CD4-positive, alpha-beta memory T cell (primary cell): ENCODE data around the gene PAFAH1B1. TPM values are rescaled to one million over a fixed set of nuclear protein-coding genes. Genes with fewer than 3 reads are reported as not detected.

Experiments
- CTCF ChIA-PET: fragments of 350-600 bp; sonication (Branson Sonifier 250); formaldehyde crosslinking; loops from one replicate; lab custom pipeline; 2021; ENCODE audit warnings: inconsistent platforms; ENCODE audit not compliant: partially characterized antibody; lab: Charles Lee
- POLR2A ChIA-PET: fragments of 350-600 bp; sonication (Branson Sonifier 250); formaldehyde crosslinking; loops from one replicate; lab custom pipeline; 2021; ENCODE audit not compliant: partially characterized antibody; lab: Charles Lee
- DNase-seq, 5 donors: peaks; one replicate each; pipeline versions ENCODE4 v3.0.0 to v3.0.0-alpha.2; 2020 to 2022; ENCODE audit warnings: mixed read lengths in 1 of 5
- H3K27ac ChIP-seq: one replicate; pipeline ENCODE4 v1.7.0; 2013; ENCODE audit warnings: low read depth, low read length
- H3K27me3 ChIP-seq: 2 replicates; pipeline ENCODE4 v1.7.0; 2013; ENCODE audit warnings: mild to moderate bottlenecking, low read length, moderate library complexity; ENCODE audit not compliant: insufficient read depth
- H3K36me3 ChIP-seq: 2 replicates; pipeline ENCODE4 v1.7.0; 2013; ENCODE audit warnings: mild to moderate bottlenecking, low read length, moderate library complexity; ENCODE audit not compliant: insufficient read depth
- H3K4me1 ChIP-seq: 2 replicates; pipeline ENCODE4 v1.7.0; 2013; ENCODE audit warnings: mild to moderate bottlenecking, low read length, moderate library complexity; ENCODE audit not compliant: insufficient read depth
- H3K4me3 ChIP-seq, 2 donors: one replicate each; pipeline ENCODE4 v1.7.0; 2013; ENCODE audit warnings: low read length in 2 of 2, mild to moderate bottlenecking in 1 of 2
- H3K9me3 ChIP-seq, 2 donors: one replicate each; pipeline ENCODE4 v1.7.0; 2013; ENCODE audit warnings: low read length in 2 of 2, control low read depth in 1 of 2; ENCODE audit not compliant: control insufficient read depth in 1 of 2
- H3K27ac Mint-ChIP-seq, 7 donors: one replicate each; pipeline ENCODE4 v1.8.0; 2020 to 2021; ENCODE audit warnings: mixed read lengths in 7 of 7, mild to moderate bottlenecking in 6 of 7, inconsistent platforms in 3 of 7, moderate library complexity in 3 of 7
- H3K27me3 Mint-ChIP-seq, 2 donors: one replicate each; pipeline ENCODE4 v1.8.0; 2020 to 2021; ENCODE audit warnings: mixed read lengths in 2 of 2
- H3K36me3 Mint-ChIP-seq, 2 donors: one replicate each; pipeline ENCODE4 v1.8.0; 2020 to 2021; ENCODE audit warnings: mixed read lengths in 2 of 2, inconsistent platforms in 1 of 2, mild to moderate bottlenecking in 1 of 2
- H3K4me1 Mint-ChIP-seq, 4 donors: one replicate each; pipeline ENCODE4 v1.8.0; 2020 to 2021; ENCODE audit warnings: mixed read lengths in 4 of 4, mild to moderate bottlenecking in 1 of 4
- H3K4me3 Mint-ChIP-seq, 8 donors: one replicate each; pipeline ENCODE4 v1.8.0; 2020 to 2021; ENCODE audit warnings: mixed read lengths in 8 of 8, mild to moderate bottlenecking in 7 of 8, moderate library complexity in 6 of 8, inconsistent platforms in 3 of 8
- H3K9me3 Mint-ChIP-seq, 8 donors: one replicate each; pipeline ENCODE4 v1.8.0; 2020 to 2021; ENCODE audit warnings: mixed read lengths in 8 of 8, mild to moderate bottlenecking in 5 of 8, inconsistent platforms in 3 of 8, moderate library complexity in 1 of 8
- intact Hi-C: fragments of 100-400 bp; cut with micrococcal nuclease; formaldehyde crosslinking; loops from one replicate; pipeline ENCODE4 v1.15.1; 2023
- polyA plus RNA-seq, 2 donors: library from polyadenylated mRNA; unstranded; fragments of 300-500 nt; fragmentation: Illumina TruSeq; gene quantifications; one replicate each; pipeline ENCODE4 v1.2.3, GENCODE V29; 2021
- total RNA-seq, 2 experiments: library from RNA; stranded (reverse); gene quantifications; one replicate each; pipeline ENCODE4 v1.2.3, GENCODE V29; 2021

Gene PAFAH1B1
- total and polyA plus RNA-seq, 4 experiments from 2014 or later: 18.1 to 153 (median 87.8) TPM

GRCh38 chr17:2703606-2704005 is 110.2 kb downstream of the PAFAH1B1 start:
- Mint-ChIP-seq H3K27ac (no peak overlapping the region), H3K4me1 (peaks cover 5 to 15% (median 11%) of the 10 kb centered on the region in 4 donors), H3K27me3 (no peaks in the 10 kb centered on the region), H3K36me3 (peaks cover 7 to 33% of the 10 kb centered on the region in 2 donors), H3K9me3 (no peaks in the 10 kb centered on the region), H3K4me3 (no peak overlapping the region)
- ChIA-PET CTCF (no interaction called here), POLR2A (no interaction called here)
- Histone ChIP-seq H3K4me3 (no peak overlapping the region), H3K36me3 (peaks cover 9% of the 10 kb centered on the region), H3K9me3 (no peaks in the 10 kb centered on the region), H3K27ac (no peak overlapping the region), H3K4me1 (peaks cover 9% of the 10 kb centered on the region), H3K27me3 (no peaks in the 10 kb centered on the region)
- DNase-seq: no peak
- intact Hi-C loops: no loop called here

GRCh38 chr17:2704031-2704889 is 110.8 kb downstream of the PAFAH1B1 start:
- ChIA-PET POLR2A (no interaction called here), CTCF (no interaction called here)
- H3K27ac Mint-ChIP-seq: peak overlapping the region in 2 of 7 donors; percentile 75 to 78
- peaks cover 9 to 22% (median 16%) of the 10 kb centered on the region in 4 donors for H3K4me1 Mint-ChIP-seq
- no peaks in the 10 kb centered on the region for H3K27me3 ChIP-seq
- H3K9me3 ChIP-seq: no peaks in the 10 kb centered on the region
- no peak overlapping the region for H3K4me3 ChIP-seq
- H3K36me3 Mint-ChIP-seq: peaks cover 7 to 28% of the 10 kb centered on the region in 2 donors
- no peak for DNase-seq
- no peaks in the 10 kb centered on the region for H3K27me3 Mint-ChIP-seq
- H3K9me3 Mint-ChIP-seq: no peaks in the 10 kb centered on the region
- H3K27ac ChIP-seq: no peak overlapping the region
- intact Hi-C loops: no loop called here
- peaks cover 9% of the 10 kb centered on the region for H3K36me3 ChIP-seq
- H3K4me1 ChIP-seq: peaks cover 15% of the 10 kb centered on the region
- H3K4me3 Mint-ChIP-seq: no peak overlapping the region

- Mint-ChIP-seq H3K27ac (peak overlapping the region in 4 of 7 donors; percentile 57 to 78 (median 66)), H3K4me3 (no peak overlapping the region), H3K27me3 (no peaks in the 10 kb centered on the region), H3K4me1 (peaks cover 13 to 28% (median 22%) of the 10 kb centered on the region in 4 donors), H3K36me3 (peaks cover 7 to 24% of the 10 kb centered on the region in 2 donors), H3K9me3 (no peaks in the 10 kb centered on the region)
- DNase-seq: no peak
- POLR2A ChIA-PET: no interaction called here
- Histone ChIP-seq H3K36me3 (peaks cover 9% of the 10 kb centered on the region), H3K4me3 (no peak overlapping the region), H3K4me1 (peaks cover 21% of the 10 kb centered on the region), H3K27ac (no peak overlapping the region), H3K27me3 (no peaks in the 10 kb centered on the region), H3K9me3 (no peaks in the 10 kb centered on the region)
- intact Hi-C loops: no loop called here
- CTCF ChIA-PET: no interaction called here
These were observed 111.4 kb downstream of the PAFAH1B1 start for GRCh38 chr17:2704890-2705248.

- ChIA-PET CTCF (no interaction called here), POLR2A (no interaction called here)
- no peaks in the 10 kb centered on the region for H3K27me3 Mint-ChIP-seq
- H3K4me1 Mint-ChIP-seq: peaks cover 17 to 32% (median 26%) of the 10 kb centered on the region in 4 donors
- Histone ChIP-seq H3K4me3 (no peak overlapping the region), H3K36me3 (peaks cover 6% of the 10 kb centered on the region), H3K9me3 (no peaks in the 10 kb centered on the region), H3K27me3 (no peaks in the 10 kb centered on the region), H3K4me1 (peaks cover 25% of the 10 kb centered on the region), H3K27ac (no peak overlapping the region)
- H3K4me3 Mint-ChIP-seq: no peak overlapping the region
- no peak for DNase-seq
- H3K36me3 Mint-ChIP-seq: peaks cover 7 to 22% of the 10 kb centered on the region in 2 donors
- H3K9me3 Mint-ChIP-seq: no peaks in the 10 kb centered on the region
- intact Hi-C loops: no loop called here
- peak overlapping the region in 5 of 7 donors; percentile 57 to 78 (median 57) for H3K27ac Mint-ChIP-seq
These were observed 111.8 kb downstream of the PAFAH1B1 start for GRCh38 chr17:2705263-2705662.

- Histone ChIP-seq H3K4me3 (no peak overlapping the region), H3K27ac (no peak overlapping the region), H3K9me3 (no peaks in the 10 kb centered on the region), H3K27me3 (no peaks in the 10 kb centered on the region), H3K36me3 (peaks cover 5% of the 10 kb centered on the region), H3K4me1 (peaks cover 31% of the 10 kb centered on the region)
- POLR2A ChIA-PET: no interaction called here
- H3K27ac Mint-ChIP-seq: peak overlapping the region in 4 of 7 donors; percentile 24 to 57 (median 30)
- peaks cover 22 to 40% (median 32%) of the 10 kb centered on the region in 4 donors for H3K4me1 Mint-ChIP-seq
- CTCF ChIA-PET: interaction anchor here (1.4 kb wide), 1 partner anchor 10 kb away, joined by 4 read pairs; no protein-coding TSS in a partner anchor
- H3K4me3 Mint-ChIP-seq: peak overlapping the region in 1 of 8 donors; percentile 61
- H3K36me3 Mint-ChIP-seq: peaks cover 7 to 21% of the 10 kb centered on the region in 2 donors
- intact Hi-C loops: no loop called here
- H3K27me3 Mint-ChIP-seq: no peaks in the 10 kb centered on the region
- H3K9me3 Mint-ChIP-seq: no peaks in the 10 kb centered on the region
- DNase-seq: no peak
These were observed 112.7 kb downstream of the PAFAH1B1 start for GRCh38 chr17:2705888-2706795.

- H3K9me3 ChIP-seq: no peaks in the 10 kb centered on the region
- H3K4me3 ChIP-seq: no peak overlapping the region
- intact Hi-C loops: no loop called here
- peak overlapping the region in 3 of 7 donors; percentile 24 to 35 (median 25) for H3K27ac Mint-ChIP-seq
- no peaks in the 10 kb centered on the region for H3K27me3 ChIP-seq
- ChIA-PET CTCF (interaction anchor here (1.4 kb wide), 1 partner anchor 11 kb away, joined by 4 read pairs; no protein-coding TSS in a partner anchor), POLR2A (interaction anchor here (1.6 kb wide), 1 partner anchor 20 kb away, joined by 7 read pairs; no protein-coding TSS in a partner anchor)
- peaks cover 22 to 44% (median 33%) of the 10 kb centered on the region in 4 donors for H3K4me1 Mint-ChIP-seq
- peaks cover 32% of the 10 kb centered on the region for H3K4me1 ChIP-seq
- peaks cover 4% of the 10 kb centered on the region for H3K36me3 ChIP-seq
- H3K27me3 Mint-ChIP-seq: no peaks in the 10 kb centered on the region
- no peak for DNase-seq
- H3K4me3 Mint-ChIP-seq: no peak overlapping the region
- no peaks in the 10 kb centered on the region for H3K9me3 Mint-ChIP-seq
- H3K27ac ChIP-seq: no peak overlapping the region
- H3K36me3 Mint-ChIP-seq: peaks cover 7 to 20% of the 10 kb centered on the region in 2 donors
These were observed 113.6 kb downstream of the PAFAH1B1 start for GRCh38 chr17:2706911-2707510.
